ENCODE results near the gene XPO1.

DNA sequence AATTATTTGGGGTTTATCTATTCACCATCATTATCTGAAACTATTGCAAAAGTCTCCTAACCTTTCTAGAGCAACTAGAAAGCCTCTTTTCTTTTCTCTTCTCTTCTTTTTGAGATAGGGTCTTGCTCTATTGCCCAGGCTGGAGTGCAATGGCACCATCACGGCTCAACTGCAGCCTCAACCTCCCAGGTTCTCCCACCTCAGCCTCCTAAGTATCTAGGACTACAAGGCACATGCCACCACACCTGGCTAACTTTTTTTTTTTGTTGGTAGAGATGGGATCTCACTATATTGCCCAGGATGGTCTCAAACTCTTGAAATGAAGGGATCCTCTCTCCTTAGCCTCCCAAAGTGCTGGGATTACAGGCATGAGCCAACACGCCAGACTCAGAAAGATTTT lies 24.5 kb upstream of the XPO1 start:
- TF ChIP-seq, protein P1, sequence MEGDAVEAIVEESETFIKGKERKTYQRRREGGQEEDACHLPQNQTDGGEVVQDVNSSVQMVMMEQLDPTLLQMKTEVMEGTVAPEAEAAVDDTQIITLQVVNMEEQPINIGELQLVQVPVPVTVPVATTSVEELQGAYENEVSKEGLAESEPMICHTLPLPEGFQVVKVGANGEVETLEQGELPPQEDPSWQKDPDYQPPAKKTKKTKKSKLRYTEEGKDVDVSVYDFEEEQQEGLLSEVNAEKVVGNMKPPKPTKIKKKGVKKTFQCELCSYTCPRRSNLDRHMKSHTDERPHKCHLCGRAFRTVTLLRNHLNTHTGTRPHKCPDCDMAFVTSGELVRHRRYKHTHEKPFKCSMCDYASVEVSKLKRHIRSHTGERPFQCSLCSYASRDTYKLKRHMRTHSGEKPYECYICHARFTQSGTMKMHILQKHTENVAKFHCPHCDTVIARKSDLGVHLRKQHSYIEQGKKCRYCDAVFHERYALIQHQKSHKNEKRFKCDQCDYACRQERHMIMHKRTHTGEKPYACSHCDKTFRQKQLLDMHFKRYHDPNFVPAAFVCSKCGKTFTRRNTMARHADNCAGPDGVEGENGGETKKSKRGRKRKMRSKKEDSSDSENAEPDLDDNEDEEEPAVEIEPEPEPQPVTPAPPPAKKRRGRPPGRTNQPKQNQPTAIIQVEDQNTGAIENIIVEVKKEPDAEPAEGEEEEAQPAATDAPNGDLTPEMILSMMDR (conservative IDR thresholded peaks at IDR 0.05; ENCODE audit: low read depth, low read length), result no peak
- TF ChIP-seq POLR2A (IDR thresholded peaks at IDR 0.05; ENCODE audit: low read depth, low read length) (no peak), CEBPB (IDR thresholded peaks at IDR 0.05; ENCODE audit: low read depth, low read length) (no peak), MXI1 (IDR thresholded peaks at IDR 0.05; ENCODE audit: borderline replicate concordance, low read depth, low read length) (no peak), FOS (IDR thresholded peaks at IDR 0.05; ENCODE audit: low read depth, low read length) (no peak), RFX5 (IDR thresholded peaks at IDR 0.05; ENCODE audit: low read depth, low read length) (no peak), CHD1 (IDR thresholded peaks at IDR 0.05; ENCODE audit: low read depth, low read length) (no peak), RCOR1 (IDR thresholded peaks at IDR 0.05; ENCODE audit: insufficient replicate concordance, low read length) (no peak), RAD21 (IDR thresholded peaks at IDR 0.05; ENCODE audit: low read length) (no peak), NFE2L2 (IDR thresholded peaks at IDR 0.05; ENCODE audit: low read depth, low read length) (no peak)
- TF ChIP-seq, protein P2, sequence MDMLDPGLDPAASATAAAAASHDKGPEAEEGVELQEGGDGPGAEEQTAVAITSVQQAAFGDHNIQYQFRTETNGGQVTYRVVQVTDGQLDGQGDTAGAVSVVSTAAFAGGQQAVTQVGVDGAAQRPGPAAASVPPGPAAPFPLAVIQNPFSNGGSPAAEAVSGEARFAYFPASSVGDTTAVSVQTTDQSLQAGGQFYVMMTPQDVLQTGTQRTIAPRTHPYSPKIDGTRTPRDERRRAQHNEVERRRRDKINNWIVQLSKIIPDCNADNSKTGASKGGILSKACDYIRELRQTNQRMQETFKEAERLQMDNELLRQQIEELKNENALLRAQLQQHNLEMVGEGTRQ (IDR thresholded peaks at IDR 0.05; ENCODE audit: low read depth, low read length), result no peak
